Skin epidermis (tissue), 12 donors: ENCODE measurements around the gene NUAK2.

Experiments used
- H3K27ac ChIP-seq, 21 experiments: fragments of 200-600 bp; sonication (generic) in 11 of 21; one replicate each; pipeline ENCODE4 v1.5.0; 2020; ENCODE audit warnings: mild to moderate bottlenecking in 3 of 21, inconsistent platforms in 2 of 21, moderate library complexity in 2 of 21
- H3K4me3 ChIP-seq, 7 experiments: fragments of 200-600 bp; sonication (generic) in 2 of 7; one replicate each; pipeline ENCODE4 v1.5.0; 2020; ENCODE audit warnings: inconsistent platforms in 2 of 7, mild to moderate bottlenecking in 2 of 7, moderate library complexity in 1 of 7

The NUAK2 gene

DNA sequence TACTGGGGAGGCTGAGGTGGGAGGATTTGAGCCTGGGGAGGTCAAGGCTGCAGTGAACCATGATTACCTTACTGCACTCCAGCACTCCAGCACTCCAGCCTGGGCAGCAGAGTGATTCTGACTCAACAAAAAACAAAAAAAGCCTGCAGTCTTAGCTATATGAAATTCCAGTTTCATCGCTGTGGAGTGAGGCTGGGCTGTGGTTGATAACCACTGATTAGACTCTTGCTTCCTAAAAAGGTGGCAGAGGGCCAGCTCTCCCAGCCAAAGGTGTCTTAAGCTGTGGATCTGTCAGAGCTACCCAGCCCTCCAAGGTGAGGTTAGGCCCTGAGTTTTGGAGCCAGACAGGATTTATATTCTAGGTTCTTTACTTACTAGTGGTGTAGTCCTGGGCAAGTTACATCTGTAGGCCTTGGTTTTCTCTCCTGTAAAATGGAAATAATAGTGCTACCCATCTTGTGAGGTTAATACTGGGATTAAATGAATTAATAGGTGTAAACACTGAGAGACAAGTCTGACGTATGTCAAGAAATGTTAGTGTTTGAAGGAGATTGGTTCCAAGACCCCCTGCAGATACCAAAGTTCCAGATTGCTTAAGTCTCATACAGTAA lies 57.9 kb downstream of the NUAK2 start:
- Histone ChIP-seq H3K4me3 (no peak overlapping the region), H3K27ac (no peak overlapping the region)

DNA sequence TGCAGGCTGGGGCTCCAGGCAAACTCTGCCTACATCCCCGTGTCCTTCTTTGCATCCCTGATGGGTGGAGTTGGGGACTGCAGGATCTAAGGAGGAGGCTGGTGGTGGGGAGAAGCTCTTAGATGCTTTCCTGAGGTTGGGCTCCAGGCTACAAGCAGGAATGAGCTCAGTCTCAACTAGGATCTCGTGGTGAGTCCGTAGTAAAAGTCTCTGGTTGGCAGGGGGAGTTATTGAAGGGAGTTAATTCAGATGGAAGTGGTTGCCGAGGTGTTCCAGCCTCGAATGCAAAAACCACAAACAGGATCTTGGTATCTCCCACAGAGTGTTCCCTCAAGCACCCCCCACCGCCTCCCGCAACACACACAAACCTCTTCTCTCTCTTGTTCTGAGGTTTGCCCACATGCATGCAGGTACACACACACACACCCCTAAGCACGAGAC lies 58.8 kb downstream of the NUAK2 start:
- H3K4me3 ChIP-seq, result no peak overlapping the region
- no peak overlapping the region for H3K27ac ChIP-seq

DNA sequence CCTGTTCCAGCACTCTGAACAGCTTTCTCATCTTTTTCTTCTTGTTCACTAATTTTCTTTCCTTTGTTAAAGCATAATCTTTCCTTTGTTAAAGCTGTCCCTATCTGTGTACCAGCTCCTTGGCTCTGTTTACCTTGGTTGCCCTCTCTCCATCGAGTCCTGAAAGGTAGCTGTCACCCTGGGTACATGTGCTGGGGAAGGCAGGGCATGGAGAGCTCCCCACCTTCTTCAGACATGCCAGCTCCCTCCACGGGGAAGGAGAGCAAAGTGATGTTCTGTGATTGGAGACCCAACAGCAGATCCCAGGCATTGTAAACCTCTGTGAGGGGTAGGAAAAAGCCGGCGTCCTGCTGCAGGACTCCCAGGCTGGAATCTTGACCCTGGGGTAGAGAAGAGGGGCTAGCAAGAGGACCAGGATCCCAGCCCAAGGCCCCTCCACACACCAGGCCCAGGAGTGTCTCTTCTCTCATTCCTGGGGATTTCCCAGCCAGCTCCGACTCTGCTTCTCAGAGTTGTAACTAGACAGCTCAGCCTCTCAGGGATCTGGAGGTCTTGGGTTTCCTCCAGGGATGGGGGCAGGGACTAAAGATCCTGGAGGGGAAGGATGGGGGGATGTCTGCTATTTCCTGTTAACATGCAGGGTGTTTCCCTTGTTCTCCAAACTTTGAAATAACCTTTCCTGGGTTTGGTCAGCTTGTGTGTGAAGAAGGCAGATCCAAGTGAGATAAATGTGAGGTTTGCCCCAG lies 59.4 kb downstream of the NUAK2 start:
- Histone ChIP-seq H3K27ac (peak overlapping the region in 3 of 21 experiments; percentile 3 to 53 (median 42)), H3K4me3 (no peak overlapping the region)

DNA sequence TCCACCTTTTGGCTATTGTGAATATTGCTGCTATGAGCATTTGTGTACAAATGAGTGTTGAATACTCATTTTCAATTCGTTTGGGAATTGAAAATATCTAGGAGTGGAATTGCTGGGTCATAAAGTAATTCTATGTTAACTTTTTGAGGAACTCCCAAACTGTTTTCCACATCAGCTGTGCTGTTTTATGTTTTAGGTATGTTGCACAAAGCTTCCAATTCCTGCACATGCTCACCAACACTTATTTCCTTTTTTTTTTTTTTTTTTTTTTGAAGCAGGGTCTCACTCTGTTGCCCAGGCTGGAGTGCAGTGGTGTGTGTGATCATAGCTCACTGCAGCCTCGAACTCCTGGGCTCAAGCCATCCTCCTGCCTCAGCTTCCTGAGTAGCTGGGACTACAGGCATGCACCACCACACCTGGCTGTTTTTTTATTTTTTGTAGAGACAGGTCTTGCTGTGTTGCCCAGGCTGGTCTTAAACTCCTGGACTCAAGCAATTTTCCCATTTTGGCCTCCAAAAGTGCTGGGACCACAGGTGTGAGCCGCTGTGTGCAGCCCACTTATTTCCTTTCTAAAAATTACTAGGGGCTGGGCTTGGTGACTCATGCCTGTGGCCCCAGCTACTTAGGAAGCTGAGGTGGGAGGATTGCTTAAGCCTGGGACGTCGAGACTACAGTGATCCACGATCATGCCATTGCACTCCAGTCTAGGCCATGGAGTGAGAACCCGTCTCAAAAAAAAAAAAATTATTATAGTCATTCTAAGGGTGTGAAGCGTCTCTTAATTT lies 60.4 kb downstream of the NUAK2 start:
- no peak overlapping the region for H3K4me3 ChIP-seq
- H3K27ac ChIP-seq, result no peak overlapping the region

DNA sequence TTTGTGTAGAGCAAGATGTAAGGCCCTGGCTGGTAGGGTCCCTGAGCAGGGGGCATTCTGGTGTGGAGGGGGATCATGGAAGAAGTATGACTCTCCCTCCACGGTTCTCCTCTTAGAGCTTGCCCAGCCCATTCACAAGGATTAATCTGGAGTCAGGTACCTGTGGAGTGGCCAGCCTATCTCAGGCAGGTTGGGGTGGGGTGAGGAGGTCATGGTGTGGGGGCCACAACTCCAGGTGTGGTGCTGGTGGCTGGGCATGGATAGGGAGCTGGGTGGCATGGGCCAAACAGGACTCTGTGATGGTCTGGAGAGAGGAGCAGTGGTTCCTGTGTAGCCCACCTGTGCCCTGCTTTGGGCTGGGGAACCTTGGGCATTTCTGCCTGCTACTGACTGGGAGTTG lies 61.5 kb downstream of the NUAK2 start:
- H3K4me3 ChIP-seq, result no peak overlapping the region
- H3K27ac ChIP-seq, result peak overlapping the region in 7 of 21 experiments; percentile 7 to 81 (median 61)

DNA sequence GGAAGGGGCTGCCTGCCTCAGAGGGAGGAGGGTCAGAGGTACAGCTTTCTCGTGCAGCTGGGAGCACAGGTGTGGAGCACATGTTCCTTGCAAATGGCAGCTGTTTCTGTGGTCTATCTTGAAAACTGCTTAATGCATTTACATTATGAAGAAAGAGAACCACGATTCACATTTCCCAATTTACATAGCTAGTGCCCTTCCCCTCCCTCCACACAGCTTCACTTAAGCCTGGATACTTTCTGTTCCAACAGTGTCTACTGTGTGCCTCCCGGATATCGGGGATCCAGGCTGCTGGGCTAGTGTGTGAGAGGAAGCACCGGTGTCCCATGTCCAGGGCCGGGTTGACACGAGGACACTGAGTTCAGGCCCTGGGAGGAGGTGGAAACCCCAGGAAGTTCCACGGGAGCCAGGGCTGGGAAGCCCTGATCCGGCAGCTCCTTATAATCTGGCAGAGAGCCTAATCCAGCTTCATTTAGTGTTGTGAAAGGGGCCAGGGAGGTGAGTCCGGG lies 62.2 kb downstream of the NUAK2 start:
- H3K4me3 ChIP-seq, result no peak overlapping the region
- H3K27ac ChIP-seq, result peak overlapping the region in 11 of 21 experiments; percentile 7 to 81 (median 57)

DNA sequence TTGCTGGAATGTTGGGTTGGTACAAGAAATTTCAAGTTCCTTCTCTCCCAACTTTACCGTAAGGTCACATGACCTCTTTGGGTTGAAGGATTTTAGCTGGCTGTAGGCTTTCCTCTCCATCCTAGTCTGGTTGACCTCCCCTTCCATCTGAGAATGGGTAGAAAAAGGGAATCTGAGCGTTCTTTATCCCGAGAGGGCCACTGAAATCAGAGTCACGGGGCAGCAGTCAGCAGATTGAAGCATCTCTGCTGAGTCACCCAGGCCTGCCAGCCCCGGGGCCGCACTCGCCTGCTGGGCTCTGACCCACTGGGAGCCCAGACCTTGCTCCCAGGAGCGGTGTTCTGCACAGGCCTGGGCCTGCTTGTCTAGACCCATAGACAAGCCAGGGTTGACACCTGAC lies 62.8 kb downstream of the NUAK2 start:
- H3K27ac ChIP-seq, result peak overlapping the region in 12 of 21 experiments; percentile 2 to 81 (median 44)
- no peak overlapping the region for H3K4me3 ChIP-seq

DNA sequence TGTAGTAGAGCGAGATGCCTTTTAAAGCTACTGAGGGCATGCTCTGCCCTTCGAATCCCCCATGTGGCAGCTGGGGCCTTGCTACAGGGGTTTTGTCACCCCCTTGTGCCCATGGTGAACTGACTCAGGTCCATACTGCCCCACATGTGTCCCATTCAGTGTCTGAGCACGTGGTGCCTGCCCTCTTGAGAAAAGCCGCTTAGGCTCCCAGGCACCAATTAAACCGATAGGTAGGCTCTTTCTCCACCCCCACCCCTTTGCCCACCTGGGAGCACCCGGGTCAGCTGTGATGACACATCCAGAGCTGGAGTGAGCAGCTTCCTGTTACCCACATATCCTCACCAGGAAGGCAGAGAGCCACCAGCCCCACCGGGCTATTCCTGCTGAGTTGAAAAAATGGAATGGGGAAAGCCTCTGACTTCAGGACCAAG lies 63.3 kb downstream of the NUAK2 start:
- H3K4me3 ChIP-seq, result no peak overlapping the region
- H3K27ac ChIP-seq, result peak overlapping the region in 11 of 21 experiments; percentile 2 to 81 (median 46)

DNA sequence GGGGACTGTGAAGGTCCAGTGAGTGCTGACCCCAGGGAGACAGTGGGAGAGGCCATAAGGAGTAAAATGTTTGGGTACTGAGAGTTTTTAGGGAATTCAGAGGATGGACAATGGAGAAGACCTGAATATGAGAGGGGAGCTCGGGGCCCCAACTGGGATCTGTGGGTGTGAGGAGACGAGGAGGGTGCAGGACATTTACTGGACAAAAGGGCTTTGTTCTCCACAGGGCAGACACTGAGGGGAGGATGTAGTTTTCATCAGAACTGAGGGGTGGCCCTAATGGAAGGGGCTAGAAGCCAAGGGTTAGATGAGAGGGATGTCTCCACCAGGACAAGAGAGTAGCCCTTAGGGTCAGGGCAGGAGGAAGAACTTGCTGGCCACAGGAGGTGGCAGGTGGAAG lies 63.8 kb downstream of the NUAK2 start:
- H3K27ac ChIP-seq, result peak overlapping the region in 6 of 21 experiments; percentile 13 to 81 (median 59)
- no peak overlapping the region for H3K4me3 ChIP-seq

DNA sequence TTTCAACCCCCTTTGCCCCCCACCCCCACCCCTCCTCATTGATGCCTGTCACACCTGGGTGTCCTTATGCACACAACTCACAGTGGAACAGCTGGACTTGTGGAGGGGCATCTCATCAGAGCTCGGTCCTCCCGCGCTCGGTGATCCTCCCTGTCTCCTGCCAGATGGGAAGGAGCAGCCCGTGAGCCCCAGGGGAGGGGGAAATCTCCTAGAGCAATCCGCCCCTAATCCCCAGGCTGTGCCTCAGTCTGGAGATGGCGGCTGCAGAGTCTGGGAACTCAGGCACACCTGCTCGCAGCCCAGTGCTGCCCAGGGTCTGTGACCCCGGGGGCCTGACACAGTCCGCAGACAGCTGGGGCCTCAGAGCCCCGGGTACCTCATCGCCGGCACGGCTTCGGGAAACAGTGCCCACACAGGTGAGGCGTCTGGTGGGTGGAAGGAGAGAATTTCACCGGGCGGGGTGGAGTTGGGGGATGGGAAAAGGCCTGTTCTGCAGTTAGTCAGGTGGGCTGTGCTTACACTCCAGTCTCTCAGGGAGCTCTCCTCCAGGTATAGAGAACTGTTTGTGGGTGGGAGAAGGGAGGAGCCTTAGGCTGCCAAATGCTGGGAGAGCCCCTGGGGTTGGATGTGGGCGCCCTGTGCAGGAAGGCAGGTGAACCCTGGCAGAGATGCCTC lies 64.5 kb downstream of the NUAK2 start:
- Histone ChIP-seq H3K27ac (no peak overlapping the region), H3K4me3 (no peak overlapping the region)

DNA sequence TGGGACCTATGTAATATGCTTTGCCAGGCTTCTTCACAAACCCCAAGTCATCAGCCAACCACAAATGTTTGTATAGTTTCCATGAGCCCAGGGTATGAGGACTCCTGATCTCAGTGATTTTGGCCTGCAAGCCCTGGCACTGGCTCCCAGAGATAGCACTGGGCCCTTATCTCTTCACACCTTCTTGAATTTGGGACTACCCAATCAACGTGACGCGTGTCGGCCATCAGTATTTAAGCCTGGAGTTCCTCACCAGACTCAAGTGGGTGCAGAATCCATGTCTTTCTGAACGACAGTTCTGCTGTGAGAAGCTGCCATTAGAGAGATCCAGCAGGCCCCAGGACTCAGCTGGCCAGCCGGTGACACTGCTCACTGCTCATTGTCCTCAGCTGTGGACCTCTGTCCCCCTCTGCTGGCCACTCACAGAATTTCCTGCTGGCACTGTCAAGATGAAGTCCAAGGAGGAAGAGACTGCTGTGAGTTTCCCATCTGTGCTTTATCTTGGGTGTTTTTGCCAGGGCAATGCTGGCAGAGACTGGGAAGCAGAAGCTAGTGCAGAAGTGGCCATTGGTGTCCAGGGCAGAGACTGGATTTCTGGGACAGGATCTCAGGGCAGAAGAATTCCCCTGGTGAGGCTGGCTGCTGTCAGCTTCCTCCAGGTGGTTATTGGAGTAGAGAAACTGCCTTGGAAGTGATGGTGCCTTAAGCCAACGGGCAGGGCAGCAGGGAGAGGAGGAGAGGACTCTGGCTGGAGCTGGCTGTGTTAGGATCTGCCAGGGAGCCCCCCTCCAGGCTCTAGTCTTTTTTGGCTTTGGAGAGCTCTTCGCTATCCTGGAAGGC lies 65.4 kb downstream of the NUAK2 start:
- H3K4me3 ChIP-seq, result no peak overlapping the region
- H3K27ac ChIP-seq, result no peak overlapping the region
